NCI-H1694 treated with DMSO at 0.1 percent for 48 hours (cell line): Measurements from ENCODE around the gene SFT2D3.
A peak's percentile ranks its signal among the peaks of the same experiment; 100 is the strongest.

ENCODE experiments used
- DNase-seq: peaks from one replicate; lab custom pipeline; 2025; lab: John Stamatoyannopoulos, UW

Gene SFT2D3

DNA sequence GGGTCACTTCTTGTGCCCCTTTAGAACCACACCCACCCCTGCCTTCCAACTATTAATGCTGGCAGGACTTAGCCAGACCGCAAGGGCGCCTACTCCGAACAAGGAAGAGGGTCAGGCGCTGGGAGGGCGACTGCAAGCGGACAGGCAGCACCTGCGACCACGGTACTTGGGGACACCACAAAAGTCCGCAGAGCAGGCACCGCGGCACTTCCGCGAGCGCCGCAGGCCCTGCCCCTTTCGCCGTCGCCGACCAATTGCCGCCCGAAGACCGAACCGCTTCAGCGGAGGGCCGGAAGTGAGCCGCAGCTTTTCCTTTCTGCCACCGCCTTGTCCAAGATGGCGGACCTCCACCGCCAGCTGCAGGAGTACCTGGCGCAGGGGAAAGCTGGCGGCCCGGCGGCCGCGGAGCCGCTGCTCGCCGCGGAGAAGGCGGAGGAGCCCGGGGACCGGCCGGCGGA lies at the start of gene SFT2D3:
Gene SFT2D3, plus strand, starts transcription at position 305 of the 458 bp plus-strand sequence. Its CDS starts 32 bp downstream, at position 337.
- peak; percentile 88 for DNase-seq

DNA sequence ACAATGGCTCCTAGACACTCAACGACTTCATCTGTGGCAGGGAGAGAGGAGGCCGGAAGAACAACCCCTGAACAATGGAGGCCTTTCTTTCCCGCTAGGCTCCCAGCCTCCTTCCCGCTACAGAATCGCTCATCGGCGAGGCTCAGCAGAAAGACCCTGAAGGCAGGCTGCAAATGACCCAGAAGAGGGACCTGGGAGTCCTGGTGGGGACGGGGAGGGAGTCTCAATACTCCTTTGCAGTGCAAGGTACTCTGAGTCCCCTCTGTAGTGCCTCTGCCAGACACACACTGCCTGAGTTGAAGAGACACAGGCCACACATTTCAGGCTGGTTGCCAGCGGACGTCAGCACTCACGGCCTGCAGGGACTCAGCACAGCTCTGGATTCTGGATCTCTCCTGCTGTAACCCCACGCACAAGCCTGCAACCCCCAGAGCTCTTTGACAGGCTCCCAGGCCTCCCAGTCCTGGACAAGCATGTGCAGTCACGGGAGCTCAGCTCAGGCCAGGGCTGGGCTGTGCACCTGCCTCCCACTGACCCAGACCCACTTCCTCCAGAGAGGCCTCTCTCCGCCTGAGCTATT lies 49.2 kb upstream of the SFT2D3 start:
- no peak for DNase-seq

- DNase-seq: no peak
These were observed 48.4 kb upstream of the SFT2D3 start for GRCh38 chr2:127652786-127653357.

DNA sequence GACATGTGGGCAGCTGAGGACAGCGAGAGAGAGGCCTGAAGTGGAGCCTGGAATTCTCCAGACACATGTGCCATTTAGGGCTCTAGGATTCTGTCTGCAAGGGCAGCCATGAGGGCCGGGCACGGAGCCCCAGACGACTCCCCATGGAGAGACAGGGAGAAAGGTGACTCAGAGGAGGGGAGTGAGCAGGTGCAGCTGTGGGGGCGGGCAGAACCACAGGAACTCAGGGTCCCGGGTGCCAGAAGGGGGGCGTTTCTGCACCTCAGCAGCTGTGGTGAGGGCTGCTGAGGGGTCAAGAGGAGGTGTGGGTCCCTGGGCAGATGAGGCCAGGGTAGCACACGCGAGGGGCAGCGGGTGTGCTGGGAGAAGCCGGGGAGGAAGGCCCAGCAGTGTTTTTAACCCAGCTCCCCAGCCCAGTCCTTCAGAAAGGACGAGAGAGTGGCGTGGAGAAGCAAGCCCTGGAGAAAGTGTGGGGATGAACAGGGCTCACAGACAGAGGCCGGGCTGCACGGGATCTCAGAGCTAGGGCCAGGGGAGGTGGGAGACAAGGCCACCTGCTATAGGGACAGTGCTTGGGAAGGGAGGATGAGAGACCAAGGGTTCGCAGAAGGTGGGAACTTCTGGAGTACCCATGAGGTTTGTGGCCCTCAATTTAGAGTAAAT lies 47.7 kb upstream of the SFT2D3 start:
- DNase-seq: no peak

DNA sequence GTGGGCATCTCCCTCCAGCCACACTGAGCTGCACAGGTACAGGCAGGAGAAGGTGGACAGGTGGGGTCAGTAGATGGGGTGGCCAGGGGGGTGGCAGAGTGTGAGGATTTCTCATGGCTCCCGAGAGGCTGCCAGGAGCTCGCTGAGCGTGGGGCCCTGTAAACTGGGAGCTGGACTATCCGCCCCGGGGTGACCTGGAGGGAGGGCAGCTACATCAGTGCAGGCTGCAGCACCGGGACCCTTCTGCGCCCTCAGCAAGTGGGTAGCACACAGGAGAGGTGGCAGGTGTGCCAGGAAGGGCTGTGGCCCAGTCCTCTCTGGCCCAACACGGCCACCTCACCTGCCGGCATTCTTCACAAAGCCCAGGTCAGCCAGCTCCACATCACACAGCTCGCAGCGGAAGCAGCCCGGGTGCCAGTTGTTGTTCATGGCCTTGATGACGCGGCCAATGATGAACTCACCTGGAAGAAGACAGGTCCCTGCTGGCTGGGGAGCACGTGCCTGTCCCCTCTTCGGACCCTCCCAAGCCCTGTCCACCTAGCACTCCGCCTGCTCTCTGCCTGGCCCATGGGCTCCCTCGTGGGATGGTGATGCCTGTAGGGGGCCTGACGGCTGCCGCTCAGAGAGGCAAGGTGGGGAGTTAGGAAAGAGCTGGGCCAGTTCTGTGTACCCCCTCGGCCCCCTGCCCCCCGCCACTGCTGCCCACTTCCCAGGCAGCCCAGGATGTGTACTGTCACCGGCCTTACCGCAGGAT lies 47.0 kb upstream of the SFT2D3 start:
- no peak for DNase-seq

GRCh38 chr2:127654838-127655175 lies 46.5 kb upstream of the SFT2D3 start:
- DNase-seq: no peak

- no peak for DNase-seq
These were observed 45.9 kb upstream of the SFT2D3 start for GRCh38 chr2:127655209-127656073.

GRCh38 chr2:127656569-127657231 lies 44.6 kb upstream of the SFT2D3 start:
- no peak for DNase-seq

DNA sequence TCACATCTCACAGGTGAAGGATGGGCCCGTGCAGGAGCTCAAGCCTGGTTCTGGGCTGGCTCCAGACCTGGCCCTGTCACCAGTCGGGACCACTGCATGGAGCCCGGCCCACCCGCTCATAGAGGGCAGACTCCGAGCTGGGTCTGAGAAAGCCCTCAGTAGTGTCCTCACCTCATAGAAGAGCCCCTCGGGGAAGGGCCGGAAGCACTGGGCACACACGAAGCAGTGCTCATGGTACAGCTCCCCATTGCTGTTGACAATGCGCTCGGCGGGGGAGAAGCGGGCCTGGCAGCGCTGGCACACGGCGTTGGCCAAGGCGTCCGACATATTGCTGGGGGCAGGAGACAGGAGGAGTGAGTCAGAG lies 44.1 kb upstream of the SFT2D3 start:
- no peak for DNase-seq

DNA sequence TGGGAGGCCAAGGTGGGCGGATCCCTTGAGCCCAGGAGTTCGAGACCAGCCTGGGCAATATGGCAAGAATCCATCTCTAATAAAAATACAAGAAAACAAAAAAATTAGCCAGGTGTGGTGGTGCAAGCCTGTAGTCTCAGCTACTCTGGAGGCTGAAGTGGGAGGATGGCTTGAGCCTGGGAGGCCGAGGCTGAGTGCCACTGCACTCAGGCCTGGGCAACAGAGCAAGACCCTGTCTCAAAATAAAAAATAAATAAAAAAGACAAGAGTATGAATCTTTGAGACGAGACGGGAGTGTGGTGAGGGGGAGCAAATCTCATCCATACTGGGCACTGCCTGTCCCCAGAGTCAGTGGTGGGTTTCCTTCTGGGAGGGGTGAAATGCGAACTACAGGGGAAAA lies 43.2 kb upstream of the SFT2D3 start:
- no peak for DNase-seq

GRCh38 chr2:127658641-127659407 lies 42.5 kb upstream of the SFT2D3 start:
- DNase-seq: no peak

- DNase-seq: no peak
These were observed 41.6 kb upstream of the SFT2D3 start for GRCh38 chr2:127659408-127660290.

DNA sequence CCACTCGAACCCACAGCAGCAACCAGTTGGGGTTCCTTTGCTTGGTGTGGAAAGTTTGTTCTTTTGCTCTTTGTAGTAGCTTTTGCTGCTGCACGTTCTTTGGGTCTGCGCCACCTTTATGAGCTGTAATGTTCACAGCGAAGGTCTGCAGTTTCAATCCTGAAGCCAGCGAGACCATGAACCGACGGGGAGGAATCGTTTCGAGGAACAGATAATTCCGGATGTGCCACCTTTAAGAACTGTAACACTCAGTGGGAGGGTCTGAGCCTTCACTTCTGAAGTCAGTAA lies 41.1 kb upstream of the SFT2D3 start:
- DNase-seq: no peak

DNA sequence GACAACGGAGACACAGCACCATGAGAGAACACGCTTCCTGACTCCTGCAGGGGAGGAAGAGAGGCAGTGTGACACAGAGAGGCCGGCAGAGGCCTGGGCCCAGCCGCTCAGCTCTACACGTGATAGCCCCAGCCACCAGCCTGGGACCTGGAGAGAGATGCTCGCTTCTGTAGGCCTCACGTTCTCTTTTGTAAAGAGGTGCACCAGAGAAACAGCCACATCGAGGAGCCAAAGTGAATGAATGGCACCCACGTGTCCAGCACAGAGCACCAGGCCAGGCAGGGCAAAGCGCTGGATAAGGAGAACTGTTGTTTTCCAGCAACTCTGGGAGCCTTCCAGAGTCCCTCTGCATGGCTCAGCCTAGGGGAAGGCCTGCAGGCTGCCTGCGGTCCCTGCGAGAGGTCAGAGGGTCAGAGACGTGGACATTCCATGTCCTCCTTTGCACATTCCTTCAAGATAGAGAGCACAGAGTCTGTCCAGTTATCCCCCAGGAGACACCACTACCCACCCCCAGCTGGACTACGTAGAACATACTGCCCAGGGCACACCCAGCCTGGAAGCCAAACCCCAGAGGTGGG lies 40.1 kb upstream of the SFT2D3 start:
- DNase-seq: no peak

- DNase-seq: no peak
These were observed 39.3 kb upstream of the SFT2D3 start for GRCh38 chr2:127661949-127662510.

GRCh38 chr2:127662937-127663565 lies 38.2 kb upstream of the SFT2D3 start:
- DNase-seq: no peak

DNA sequence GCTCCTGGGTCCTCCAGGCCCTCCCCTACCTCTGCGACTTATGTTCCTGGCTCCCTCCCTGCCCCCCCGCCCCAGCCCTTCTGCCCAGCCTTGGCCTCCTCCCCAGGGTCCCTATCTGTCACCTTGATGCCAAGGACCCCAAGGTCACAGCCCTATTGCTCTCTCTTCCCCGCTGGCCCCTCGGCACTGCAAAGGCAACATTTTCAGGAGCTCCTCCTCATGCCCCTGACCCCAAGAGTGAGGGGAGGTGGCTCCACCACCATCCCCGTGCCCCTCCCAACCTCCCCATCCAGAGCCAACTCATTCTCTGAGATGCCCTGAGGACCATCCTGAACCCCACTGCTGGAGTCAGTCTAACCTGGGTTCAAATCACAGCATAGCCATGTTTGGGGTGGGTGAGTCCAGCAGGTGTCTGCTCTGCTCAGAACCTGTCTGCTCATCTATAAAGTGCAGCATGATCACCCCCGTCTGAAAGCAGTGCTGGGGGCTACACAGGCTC lies 37.7 kb upstream of the SFT2D3 start:
- DNase-seq: no peak

DNA sequence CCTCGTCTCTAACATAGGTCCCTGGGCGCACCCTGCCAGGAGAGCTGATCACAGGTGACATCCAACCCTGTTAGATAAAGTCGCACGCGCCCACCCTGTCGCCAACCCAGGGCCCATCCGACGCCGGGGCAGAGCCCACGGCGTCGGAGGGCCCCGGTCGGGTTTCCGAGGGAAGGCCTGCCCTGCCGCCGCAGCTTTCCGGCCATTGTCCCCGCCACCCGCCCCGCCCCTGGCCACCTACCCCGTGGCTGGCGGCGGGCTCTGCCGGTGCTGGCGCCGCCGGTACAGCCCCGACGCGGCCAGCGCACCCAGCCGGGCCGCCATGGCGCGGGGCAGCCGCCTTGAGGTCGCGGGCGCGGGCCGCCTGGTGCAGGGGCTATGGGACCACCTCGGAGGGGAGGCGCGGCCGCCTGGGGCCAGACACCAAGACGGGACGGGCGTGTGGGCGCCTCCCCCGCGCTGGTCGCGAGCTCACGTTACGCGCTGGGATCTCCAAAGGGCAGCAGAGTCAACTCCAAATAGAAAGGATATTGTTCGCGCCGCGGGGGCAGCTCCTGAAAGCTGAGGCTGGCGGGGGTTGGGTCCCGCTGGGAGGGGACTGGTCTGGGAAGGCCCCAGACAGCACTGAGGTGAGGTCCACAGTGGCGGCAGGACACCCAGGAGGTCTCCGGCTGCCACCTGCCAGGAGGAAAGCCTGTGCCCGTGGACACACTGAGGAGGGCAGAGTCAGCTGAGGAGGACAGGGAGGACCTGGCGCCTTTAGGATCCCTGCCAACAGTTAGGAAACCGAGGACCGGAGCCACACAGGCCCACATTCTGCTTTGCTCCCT lies 37.0 kb upstream of the SFT2D3 start:
- DNase-seq: no peak
